Spleen (tissue), 7 donors: ENCODE data around the gene FBXO11.

Experiments
- POLR2A ChIP-seq, 3 donors: fragments of 450-650 bp; IDR thresholded peaks; one replicate each; pipeline ENCODE4 v1.5.1; 2017; ENCODE audit warnings: antibody characterized with exemption in 3 of 3, mild to moderate bottlenecking in 1 of 3
- TF ChIP-seq, protein P1 (sequence below), 11 experiments: fragments of 200-600 bp in 7 of 11; fragments of 450-650 bp in 4 of 11; sonication (generic) in 4 of 11; IDR thresholded peaks in 8 of 11; conservative IDR thresholded peaks in 3 of 11; 1 replicate in 7 of 11; 2 replicates in 4 of 11; pipeline versions ENCODE4 v1.4.0 to v1.8.0; 2016 to 2021; ENCODE audit warnings: antibody characterized with exemption in 11 of 11, inconsistent platforms in 4 of 11, mild to moderate bottlenecking in 1 of 11
- donor health status: DM: no; HTN: no; CAD: no; lungs with moderate emphysema.
- donor health status: DM: no; HTN: no; CAD: no.
- donor health status: DM: no; HTN: no; CAD: no.

DNA sequence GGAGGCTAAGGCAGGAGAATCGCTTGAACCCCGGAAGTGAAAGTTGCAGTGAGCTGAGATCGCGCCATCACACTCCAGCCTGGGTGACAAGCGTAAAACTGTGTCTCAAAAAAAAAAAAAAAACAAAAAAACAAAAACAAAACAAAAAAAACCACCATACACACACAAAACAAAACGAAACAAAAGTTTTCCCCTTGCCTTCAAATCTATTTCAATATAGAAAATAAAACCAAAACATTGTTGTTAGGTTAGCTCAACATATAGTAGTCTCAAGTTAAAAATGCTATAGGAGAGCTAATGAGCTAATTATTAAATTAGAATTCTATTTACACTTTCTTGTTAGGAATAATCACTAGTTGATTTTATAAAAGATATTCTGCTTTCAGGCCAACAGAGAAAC lies 43.3 kb downstream of the FBXO11 start:
- TF ChIP-seq, protein P1, sequence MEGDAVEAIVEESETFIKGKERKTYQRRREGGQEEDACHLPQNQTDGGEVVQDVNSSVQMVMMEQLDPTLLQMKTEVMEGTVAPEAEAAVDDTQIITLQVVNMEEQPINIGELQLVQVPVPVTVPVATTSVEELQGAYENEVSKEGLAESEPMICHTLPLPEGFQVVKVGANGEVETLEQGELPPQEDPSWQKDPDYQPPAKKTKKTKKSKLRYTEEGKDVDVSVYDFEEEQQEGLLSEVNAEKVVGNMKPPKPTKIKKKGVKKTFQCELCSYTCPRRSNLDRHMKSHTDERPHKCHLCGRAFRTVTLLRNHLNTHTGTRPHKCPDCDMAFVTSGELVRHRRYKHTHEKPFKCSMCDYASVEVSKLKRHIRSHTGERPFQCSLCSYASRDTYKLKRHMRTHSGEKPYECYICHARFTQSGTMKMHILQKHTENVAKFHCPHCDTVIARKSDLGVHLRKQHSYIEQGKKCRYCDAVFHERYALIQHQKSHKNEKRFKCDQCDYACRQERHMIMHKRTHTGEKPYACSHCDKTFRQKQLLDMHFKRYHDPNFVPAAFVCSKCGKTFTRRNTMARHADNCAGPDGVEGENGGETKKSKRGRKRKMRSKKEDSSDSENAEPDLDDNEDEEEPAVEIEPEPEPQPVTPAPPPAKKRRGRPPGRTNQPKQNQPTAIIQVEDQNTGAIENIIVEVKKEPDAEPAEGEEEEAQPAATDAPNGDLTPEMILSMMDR (IDR thresholded peaks at IDR 0.05 in 8 of 11, conservative IDR thresholded peaks at IDR 0.05 in 3 of 11), result no peak
- TF ChIP-seq POLR2A (IDR thresholded peaks at IDR 0.05), result no peak
